Spleen (tissue), 11 donors: ENCODE measurements around the gene SLC35C1. TPM values are rescaled to one million over a fixed set of nuclear protein-coding genes. Genes with fewer than 3 reads are reported as not detected.

Experiments used
- DNase-seq: peaks from one replicate; pipeline ENCODE4 v3.0.0-alpha.2; 2020
- H3K27ac ChIP-seq, 8 donors: fragments of 200-600 bp; sonication (generic) in 7 of 8; 1 replicate in 4 of 8; 2 replicates in 4 of 8; pipeline versions ENCODE4 v1.5.0 to v1.8.0; 2016 to 2021; ENCODE audit warnings: inconsistent platforms in 4 of 8, mild to moderate bottlenecking in 4 of 8, moderate library complexity in 1 of 8
- H3K27me3 ChIP-seq, 7 donors: fragments of 200-600 bp; sonication (generic) in 6 of 7; replicated peaks in 1 of 7; 1 replicate in 4 of 7; 2 replicates in 3 of 7; pipeline versions ENCODE4 v1.5.0 to v1.8.0; 2016 to 2021; ENCODE audit warnings: inconsistent platforms in 3 of 7, mild to moderate bottlenecking in 1 of 7
- H3K36me3 ChIP-seq, 6 donors: fragments of 200-600 bp; sonication (generic) in 5 of 6; 1 replicate in 4 of 6; 2 replicates in 2 of 6; pipeline versions ENCODE4 v1.5.0 to v1.8.0; 2016 to 2021; ENCODE audit warnings: inconsistent platforms in 2 of 6
- H3K4me1 ChIP-seq, 6 donors: fragments of 200-600 bp; sonication (generic) in 5 of 6; 1 replicate in 3 of 6; 2 replicates in 3 of 6; pipeline versions ENCODE4 v1.5.0 to v1.8.0; 2016 to 2021; ENCODE audit warnings: inconsistent platforms in 3 of 6
- H3K4me3 ChIP-seq, 8 donors: fragments of 200-600 bp; sonication (generic) in 7 of 8; 1 replicate in 4 of 8; 2 replicates in 4 of 8; pipeline versions ENCODE4 v1.5.0 to v1.8.0; 2016 to 2021; ENCODE audit warnings: inconsistent platforms in 4 of 8, mild to moderate bottlenecking in 4 of 8, moderate library complexity in 2 of 8
- H3K9me3 ChIP-seq, 8 donors: fragments of 200-600 bp; sonication (generic) in 7 of 8; 1 replicate in 4 of 8; 2 replicates in 4 of 8; pipeline versions ENCODE4 v1.5.0 to v1.8.0; 2016 to 2021; ENCODE audit warnings: inconsistent platforms in 4 of 8
- POLR2A ChIP-seq, 3 donors: fragments of 450-650 bp; IDR thresholded peaks; one replicate each; pipeline ENCODE4 v1.5.1; 2017; ENCODE audit warnings: antibody characterized with exemption in 3 of 3, mild to moderate bottlenecking in 1 of 3
- POLR2AphosphoS5 ChIP-seq, 3 donors: sonication (generic); formaldehyde crosslinking; IDR thresholded peaks; one replicate each; pipeline ENCODE4 v1.5.1; 2017; ENCODE audit warnings: antibody characterized with exemption in 3 of 3
- WGBS, 5 donors: extraction: QIAGEN DNeasy Blood & Tissue Kit in 3 of 5; methylation state at CpG; one replicate each; pipeline versions ENCODE4 v1.1.5 to v1.1.7; 2013 to 2018; 5-methylcytosine and 5-hydroxymethylcytosine counted together
- intact Hi-C: fragments of 100-400 bp; cut with DNase I; formaldehyde crosslinking; loops from one replicate; pipeline ENCODE4 v1.15.0; 2023; ENCODE audit warnings: low total_unique reads
- polyA plus RNA-seq, 3 donors: library from polyadenylated mRNA; stranded (reverse); fragments of 200-250 nt; gene quantifications; one replicate each; pipeline ENCODE4 v1.2.1, GENCODE V29; 2013
- total RNA-seq, 7 donors: library from RNA; depleted of rRNA in 3 of 7; stranded (reverse); fragments of >200 nt in 3 of 7; fragmentation: NEBNext Ultra II Directional in 4 of 7; extraction: Animal tissue kit (Norgen Biotek cat#: 25700) in 4 of 7; gene quantifications; one replicate each; pipeline versions ENCODE4 v1.1.0 to v1.2.1, GENCODE V29; 2016 to 2021
- TF ChIP-seq, protein P1 (sequence below), 11 experiments: fragments of 200-600 bp in 7 of 11; fragments of 450-650 bp in 4 of 11; sonication (generic) in 4 of 11; IDR thresholded peaks in 8 of 11; conservative IDR thresholded peaks in 3 of 11; 1 replicate in 7 of 11; 2 replicates in 4 of 11; pipeline versions ENCODE4 v1.4.0 to v1.8.0; 2016 to 2021; ENCODE audit warnings: antibody characterized with exemption in 11 of 11, inconsistent platforms in 4 of 11, mild to moderate bottlenecking in 1 of 11
- donor health status: healthy with polysubstance abuse.
- donor health status: DM: no; HTN: no; CAD: no; lungs with moderate emphysema.
- donor health status: DM: no; HTN: no; CAD: no.
- donor health status: Bipolar disorder and iron deficiency.
- donor health status: healthy.
- donor health status: DM: no; HTN: no; CAD: no.
- donor health status: DM: yes; HTN: yes; CAD: no.

SLC35C1 gene
- total and polyA plus RNA-seq, 10 donors, result 2.8 to 14.2 (median 10.4) TPM

DNA sequence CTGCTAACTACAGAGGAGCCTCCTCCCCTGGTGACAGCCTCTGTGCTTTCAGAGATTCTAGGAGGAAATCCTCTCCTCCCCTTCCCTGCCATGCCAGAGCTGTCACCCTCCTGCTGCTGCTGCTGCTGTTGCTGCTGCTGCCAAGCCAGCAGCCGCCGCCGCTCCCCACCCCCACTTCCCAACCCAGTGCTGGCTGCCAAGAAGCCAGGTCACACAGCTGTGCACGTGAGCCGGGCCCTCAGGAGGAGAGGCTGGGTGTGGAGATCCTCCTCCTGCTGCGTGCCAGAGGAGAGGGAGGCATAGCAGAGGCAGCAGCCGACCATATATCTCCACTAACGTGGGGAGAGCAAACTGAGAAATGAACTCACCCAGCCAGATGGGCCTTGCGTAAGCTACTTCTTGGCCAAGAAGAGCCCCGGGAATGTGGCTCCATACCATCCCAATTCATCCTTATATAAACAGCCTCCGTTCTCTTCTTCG is 54.8 kb downstream of the SLC35C1 start:
- 57 to 79% (median 70%) methylated on average over 12 of the region's 12 CpGs for WGBS, 5 donors
- peak overlapping the region in 6 of 8 donors; percentile 9 to 78 (median 60) for H3K27ac ChIP-seq
- intact Hi-C loops, result no loop called here
- peaks cover 10 to 98% (median 81%) of the 10 kb centered on the region in 6 donors for H3K36me3 ChIP-seq
- TF ChIP-seq, protein P1, sequence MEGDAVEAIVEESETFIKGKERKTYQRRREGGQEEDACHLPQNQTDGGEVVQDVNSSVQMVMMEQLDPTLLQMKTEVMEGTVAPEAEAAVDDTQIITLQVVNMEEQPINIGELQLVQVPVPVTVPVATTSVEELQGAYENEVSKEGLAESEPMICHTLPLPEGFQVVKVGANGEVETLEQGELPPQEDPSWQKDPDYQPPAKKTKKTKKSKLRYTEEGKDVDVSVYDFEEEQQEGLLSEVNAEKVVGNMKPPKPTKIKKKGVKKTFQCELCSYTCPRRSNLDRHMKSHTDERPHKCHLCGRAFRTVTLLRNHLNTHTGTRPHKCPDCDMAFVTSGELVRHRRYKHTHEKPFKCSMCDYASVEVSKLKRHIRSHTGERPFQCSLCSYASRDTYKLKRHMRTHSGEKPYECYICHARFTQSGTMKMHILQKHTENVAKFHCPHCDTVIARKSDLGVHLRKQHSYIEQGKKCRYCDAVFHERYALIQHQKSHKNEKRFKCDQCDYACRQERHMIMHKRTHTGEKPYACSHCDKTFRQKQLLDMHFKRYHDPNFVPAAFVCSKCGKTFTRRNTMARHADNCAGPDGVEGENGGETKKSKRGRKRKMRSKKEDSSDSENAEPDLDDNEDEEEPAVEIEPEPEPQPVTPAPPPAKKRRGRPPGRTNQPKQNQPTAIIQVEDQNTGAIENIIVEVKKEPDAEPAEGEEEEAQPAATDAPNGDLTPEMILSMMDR (IDR thresholded peaks at IDR 0.05 in 8 of 11, conservative IDR thresholded peaks at IDR 0.05 in 3 of 11), result no peak
- TF ChIP-seq POLR2A (IDR thresholded peaks at IDR 0.05) (no peak), POLR2AphosphoS5 (IDR thresholded peaks at IDR 0.05) (peak; percentile 77 to 90 (median 87))
- no peaks in the 10 kb centered on the region for H3K9me3 ChIP-seq
- H3K27me3 ChIP-seq, result no peaks in the 10 kb centered on the region
- H3K4me3 ChIP-seq, result no peak overlapping the region
- peaks cover 29 to 55% (median 33%) of the 10 kb centered on the region in 6 donors for H3K4me1 ChIP-seq
- DNase-seq, result peak; percentile 89

DNA sequence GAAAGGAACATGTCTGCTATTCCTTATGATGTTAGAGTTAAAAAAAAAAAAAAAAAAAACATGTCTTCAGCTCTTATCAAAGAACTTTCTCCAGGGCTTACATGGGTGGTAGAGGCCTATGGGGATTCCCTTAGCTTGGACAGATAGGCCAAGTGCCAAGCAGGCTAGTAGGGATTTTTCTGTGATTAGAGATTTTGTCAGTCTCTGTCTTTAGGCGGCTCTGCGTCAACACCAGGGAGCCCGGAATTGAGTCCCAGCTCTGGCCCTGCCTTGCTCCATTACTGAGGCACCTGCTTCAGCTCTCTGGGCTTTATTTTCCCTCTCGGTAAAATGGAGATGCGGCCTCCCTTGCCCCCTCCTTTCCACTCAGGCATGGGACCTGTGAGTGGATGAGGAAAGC is 55.4 kb downstream of the SLC35C1 start:
- H3K9me3 ChIP-seq, result no peaks in the 10 kb centered on the region
- H3K27ac ChIP-seq, result peak overlapping the region in 6 of 8 donors; percentile 9 to 78 (median 60)
- 82 to 96% (median 94%) methylated on average over 5 of the region's 5 CpGs for WGBS, 5 donors
- no peak for DNase-seq
- H3K4me1 ChIP-seq, result peaks cover 29 to 48% (median 33%) of the 10 kb centered on the region in 6 donors
- H3K4me3 ChIP-seq, result no peak overlapping the region
- intact Hi-C loops, result no loop called here
- no peak for TF ChIP-seq POLR2A (IDR thresholded peaks at IDR 0.05)
- no peak for TF ChIP-seq POLR2AphosphoS5 (IDR thresholded peaks at IDR 0.05)
- TF ChIP-seq, protein P1 (IDR thresholded peaks at IDR 0.05 in 8 of 11, conservative IDR thresholded peaks at IDR 0.05 in 3 of 11), result no peak
- no peaks in the 10 kb centered on the region for H3K27me3 ChIP-seq
- peaks cover 10 to 100% (median 86%) of the 10 kb centered on the region in 6 donors for H3K36me3 ChIP-seq

DNA sequence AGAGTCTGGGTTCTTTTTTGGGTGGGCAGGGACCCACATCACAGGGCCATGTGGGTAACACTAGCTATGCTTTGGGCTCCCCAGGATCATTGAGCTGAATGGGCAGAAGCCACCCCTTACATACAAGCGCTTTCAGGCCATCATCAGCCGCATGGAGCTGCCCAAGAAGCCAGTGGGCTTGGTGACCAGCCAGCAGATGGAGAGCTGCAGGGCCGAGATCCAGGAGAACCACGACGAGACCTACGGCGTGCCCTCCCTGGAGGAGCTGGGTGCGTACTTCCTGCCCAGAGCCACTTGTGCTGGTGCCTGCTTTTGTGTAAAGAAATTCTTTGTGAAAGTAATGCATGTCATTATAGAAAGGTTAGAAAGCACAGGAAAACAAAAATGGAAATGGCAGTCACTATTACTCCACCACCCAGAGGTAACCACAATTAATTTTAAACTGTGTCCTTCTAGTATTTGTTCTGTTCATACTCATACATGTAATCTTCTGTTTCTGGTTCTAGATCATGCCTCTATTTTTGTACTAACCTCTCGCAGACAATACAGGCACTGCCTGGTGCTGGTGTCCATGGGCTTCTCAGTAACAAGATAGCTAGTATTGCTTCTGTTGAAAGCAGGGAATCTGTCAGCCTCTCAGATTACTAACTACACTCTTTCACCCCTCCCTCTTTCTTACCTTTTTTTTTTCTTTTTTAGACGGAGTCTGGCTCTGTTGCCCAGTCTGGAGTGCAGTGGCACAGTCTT is 56.0 kb downstream of the SLC35C1 start:
- no peak for DNase-seq

More for the DNA sequence above, 56.0 kb downstream of the SLC35C1 start:
- WGBS, 5 donors, result 85 to 94% (median 87%) methylated on average over 9 to 10 of the region's 10 CpGs
- Histone ChIP-seq H3K4me1 (peaks cover 29 to 46% (median 33%) of the 10 kb centered on the region in 6 donors), H3K36me3 (peaks cover 9 to 100% (median 89%) of the 10 kb centered on the region in 6 donors), H3K4me3 (no peak overlapping the region), H3K27me3 (no peaks in the 10 kb centered on the region), H3K27ac (peak overlapping the region in 1 of 8 donors; percentile 68), H3K9me3 (no peaks in the 10 kb centered on the region)
- intact Hi-C loops, result no loop called here
- TF ChIP-seq, protein P1 (IDR thresholded peaks at IDR 0.05 in 8 of 11, conservative IDR thresholded peaks at IDR 0.05 in 3 of 11), result no peak

Other genes with a start within 250 kb of the SLC35C1 start
- 10 to 100 TPM in 3 of 7 donors, 1 to 10 TPM in 4; 4.3 to 18.9 (median 9.0) TPM for gene CHST1, start 139.5 kb upstream of the SLC35C1 start, total RNA-seq
- 1 to 10 TPM; 1.1 to 4.9 (median 3.3) TPM for gene CHST1, start 139.5 kb upstream of the SLC35C1 start, polyA plus RNA-seq
- 10 to 100 TPM; 27.1 to 39.2 (median 33.1) TPM for gene CRY2, start 42.3 kb downstream of the SLC35C1 start, total RNA-seq
- 10 to 100 TPM in 1 of 3 donors, 1 to 10 TPM in 2; 5.6 to 10.9 (median 5.6) TPM for gene CRY2, start 42.3 kb downstream of the SLC35C1 start, polyA plus RNA-seq
- 1 to 10 TPM; 1.7 to 6.0 (median 3.4) TPM for gene MAPK8IP1, start 80.5 kb downstream of the SLC35C1 start, total RNA-seq
- 1 to 10 TPM in 2 of 3 donors, under 1 TPM in 1; 0.80 to 2.2 (median 1.3) TPM for gene MAPK8IP1, start 80.5 kb downstream of the SLC35C1 start, polyA plus RNA-seq
- 1 to 10 TPM in 4 of 7 donors, under 1 TPM in 1, not detected in 2; 0.57 to 2.0 (median 1.2) TPM for gene FREY1, start 102.1 kb downstream of the SLC35C1 start, total RNA-seq
- gene FREY1, start 102.1 kb downstream of the SLC35C1 start, polyA plus RNA-seq, result under 1 TPM; 0.13 to 0.32 (median 0.27) TPM
- gene PEX16, start 112.7 kb downstream of the SLC35C1 start, total RNA-seq, result 10 to 100 TPM; 29.2 to 36.7 (median 33.7) TPM
- gene PEX16, start 112.7 kb downstream of the SLC35C1 start, polyA plus RNA-seq, result 10 to 100 TPM; 41.6 to 50.1 (median 46.1) TPM
- 1 to 10 TPM; 2.5 to 8.4 (median 6.1) TPM for gene LARGE2, start 117.5 kb downstream of the SLC35C1 start, total RNA-seq
- 10 to 100 TPM in 2 of 3 donors, 1 to 10 TPM in 1; 4.7 to 18.8 (median 16.4) TPM for gene LARGE2, start 117.5 kb downstream of the SLC35C1 start, polyA plus RNA-seq